Stomach (tissue), 9 donors: ENCODE measurements around the gene ZNF646. TPM values are rescaled to one million over a fixed set of nuclear protein-coding genes. Genes with fewer than 3 reads are reported as not detected.

ENCODE experiments used
- DNase-seq, 2 donors: peaks; one replicate each; pipeline versions ENCODE4 v3.0.0 to v3.0.0-alpha.2; 2013 to 2019
- H3K27ac ChIP-seq, 5 donors: fragments of 200-600 bp in 4 of 5; sonication (generic) in 4 of 5; one replicate each; pipeline ENCODE4 v1.5.1; 2013 to 2019; ENCODE audit warnings: mild to moderate bottlenecking in 1 of 5, moderate library complexity in 1 of 5
- H3K27me3 ChIP-seq, 3 donors: fragments of 200-600 bp; sonication (generic); one replicate each; pipeline ENCODE4 v1.5.1; 2017 to 2019; ENCODE audit warnings: mixed run types in 1 of 3
- H3K36me3 ChIP-seq, 4 donors: fragments of 200-600 bp; sonication (generic); 1 replicate in 3 of 4; 2 replicates in 1 of 4; pipeline ENCODE4 v1.5.1; 2016 to 2019
- H3K4me1 ChIP-seq, 4 donors: fragments of 200-600 bp; sonication (generic); one replicate each; pipeline ENCODE4 v1.5.1; 2016 to 2019
- H3K4me3 ChIP-seq, 4 donors: fragments of 200-600 bp; sonication (generic) in 3 of 4; one replicate each; pipeline ENCODE4 v1.5.1; 2016 to 2019; ENCODE audit warnings: mild to moderate bottlenecking in 1 of 4
- H3K9me3 ChIP-seq, 4 donors: fragments of 200-600 bp; sonication (generic); one replicate each; pipeline ENCODE4 v1.5.1; 2016 to 2019
- EP300 ChIP-seq: sonication (generic); formaldehyde crosslinking; IDR thresholded peaks from one replicate; pipeline ENCODE4 v1.6.1; 2017; ENCODE audit warnings: antibody characterized with exemption
- POLR2A ChIP-seq, 4 donors: fragments of 450-650 bp; IDR thresholded peaks; one replicate each; pipeline ENCODE4 v1.6.1; 2016; ENCODE audit warnings: antibody characterized with exemption in 4 of 4, control low read depth in 2 of 4, mild to moderate bottlenecking in 1 of 4, moderate library complexity in 1 of 4
- POLR2AphosphoS5 ChIP-seq, 3 donors: sonication (generic); formaldehyde crosslinking; IDR thresholded peaks; one replicate each; pipeline ENCODE4 v1.6.1; 2016; ENCODE audit warnings: antibody characterized with exemption in 3 of 3
- whole genome bisulfite sequencing, 5 donors: extraction: QIAGEN DNeasy Blood & Tissue Kit in 3 of 5; methylation state at CpG; one replicate each; pipeline versions ENCODE4 v1.1.5 to v1.1.7; 2013 to 2018; 5-methylcytosine and 5-hydroxymethylcytosine counted together
- intact Hi-C: fragments of 100-400 bp; cut with DNase I; formaldehyde crosslinking; loops from one replicate; pipeline ENCODE4 v1.15.1; 2023; ENCODE audit warnings: low total_unique reads
- polyA plus RNA-seq, 3 donors: library from polyadenylated mRNA; stranded (reverse); fragments of 200-250 nt; gene quantifications; one replicate each; pipeline ENCODE4 v1.2.3, GENCODE V29; 2013
- total RNA-seq, 5 donors: library from RNA; depleted of rRNA; stranded (reverse); fragments of >200 nt; gene quantifications; one replicate each; pipeline versions ENCODE4 v1.1.0 to v1.2.3, GENCODE V29; 2014 to 2016
- TF ChIP-seq, protein P1 (sequence below), 7 experiments: fragments of 450-650 bp in 4 of 7; fragments of 200-600 bp in 3 of 7; sonication (generic) in 3 of 7; IDR thresholded peaks; one replicate each; pipeline ENCODE4 v1.5.1; 2016 to 2019; ENCODE audit warnings: antibody characterized with exemption in 7 of 7, control low read depth in 2 of 7, mild to moderate bottlenecking in 1 of 7
- donor health status: healthy with polysubstance abuse.
- donor health status: Bipolar disorder and iron deficiency.
- donor health status: healthy.

Gene ZNF646
- total and polyA plus RNA-seq, 8 donors = 2.1 to 13.4 (median 7.7) TPM

DNA sequence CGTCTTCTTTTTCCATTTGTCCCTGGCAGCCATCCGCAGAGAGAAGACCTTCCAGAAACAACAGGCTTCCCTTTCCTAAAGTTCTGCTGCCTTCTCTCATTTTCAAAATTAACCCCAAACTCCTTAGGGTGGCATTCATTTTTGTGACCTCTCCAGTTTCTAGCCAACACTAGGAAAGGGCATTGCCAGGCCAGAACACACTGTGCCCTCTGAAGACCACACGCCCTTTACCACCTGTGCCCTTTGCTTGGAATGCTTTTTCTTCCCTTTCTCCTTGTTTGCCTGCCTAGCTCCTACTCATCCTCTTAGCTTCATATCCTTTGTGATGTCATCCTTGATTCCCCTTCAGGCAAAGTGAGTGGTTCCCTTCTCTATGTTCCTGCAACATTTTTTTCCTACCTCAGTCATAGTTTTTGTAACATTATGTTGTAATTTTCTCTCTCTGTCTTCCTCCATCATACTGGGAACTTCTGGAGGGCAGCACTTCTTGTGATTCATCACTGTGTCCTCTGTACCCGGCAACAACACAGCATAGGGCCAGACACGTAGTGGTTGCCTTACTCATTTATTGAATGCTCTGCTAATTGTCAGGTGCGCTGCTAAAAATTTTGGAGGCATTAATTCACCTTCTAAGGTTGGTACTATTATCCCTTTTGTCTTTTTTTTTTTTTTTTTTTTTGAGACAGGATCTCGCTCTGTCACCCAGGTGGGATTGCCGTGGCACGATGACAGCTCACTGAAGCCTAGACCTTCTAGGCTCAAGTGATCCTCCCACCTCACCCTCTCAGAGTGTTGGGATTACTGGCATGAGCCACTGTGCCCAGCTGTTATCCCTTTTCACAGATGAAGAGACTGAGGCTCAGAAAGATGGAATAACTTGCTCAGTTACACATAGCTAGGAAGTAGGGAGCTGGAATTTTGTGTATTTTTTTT, 44.3 kb downstream of the ZNF646 start:
- H3K27me3 ChIP-seq = no peaks in the 10 kb centered on the region
- no peak for DNase-seq
- peak overlapping the region; percentile 98 to 99 (median 98) for H3K27ac ChIP-seq
- peaks cover 34 to 47% (median 40%) of the 10 kb centered on the region in 4 donors for H3K4me1 ChIP-seq
- peak overlapping the region; percentile 50 to 78 (median 64) for H3K4me3 ChIP-seq
- TF ChIP-seq EP300 (no peak), POLR2AphosphoS5 (IDR thresholded peaks at IDR 0.05) (peak in 1 of 3 donors; percentile 28)
- intact Hi-C loops = no loop called here
- WGBS, 5 donors = 43 to 54% (median 53%) methylated on average over 9 of the region's 9 CpGs
- peaks cover 36 to 48% (median 43%) of the 10 kb centered on the region in 4 donors for H3K36me3 ChIP-seq
- H3K9me3 ChIP-seq = no peaks in the 10 kb centered on the region

DNA sequence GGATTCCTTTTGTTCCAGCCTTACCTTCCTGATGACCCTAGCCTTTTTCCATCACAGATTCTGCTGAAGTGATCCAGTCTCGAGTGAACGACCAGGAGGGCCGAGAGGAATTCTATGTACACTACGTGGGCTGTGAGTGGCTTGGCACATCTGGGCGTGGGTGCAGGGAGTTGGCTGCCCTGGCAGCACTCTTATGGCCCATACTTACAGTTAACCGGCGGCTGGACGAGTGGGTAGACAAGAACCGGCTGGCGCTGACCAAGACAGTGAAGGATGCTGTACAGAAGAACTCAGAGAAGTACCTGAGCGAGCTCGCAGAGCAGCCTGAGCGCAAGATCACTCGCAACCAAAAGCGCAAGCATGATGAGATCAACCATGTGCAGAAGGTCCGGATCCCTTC, 45.9 kb downstream of the ZNF646 start:
- no peaks in the 10 kb centered on the region for H3K27me3 ChIP-seq
- DNase-seq = no peak
- peak overlapping the region in 3 of 5 donors; percentile 98 to 99 (median 98) for H3K27ac ChIP-seq
- H3K9me3 ChIP-seq = no peaks in the 10 kb centered on the region
- no peak for TF ChIP-seq POLR2AphosphoS5 (IDR thresholded peaks at IDR 0.05)
- TF ChIP-seq, protein P1, sequence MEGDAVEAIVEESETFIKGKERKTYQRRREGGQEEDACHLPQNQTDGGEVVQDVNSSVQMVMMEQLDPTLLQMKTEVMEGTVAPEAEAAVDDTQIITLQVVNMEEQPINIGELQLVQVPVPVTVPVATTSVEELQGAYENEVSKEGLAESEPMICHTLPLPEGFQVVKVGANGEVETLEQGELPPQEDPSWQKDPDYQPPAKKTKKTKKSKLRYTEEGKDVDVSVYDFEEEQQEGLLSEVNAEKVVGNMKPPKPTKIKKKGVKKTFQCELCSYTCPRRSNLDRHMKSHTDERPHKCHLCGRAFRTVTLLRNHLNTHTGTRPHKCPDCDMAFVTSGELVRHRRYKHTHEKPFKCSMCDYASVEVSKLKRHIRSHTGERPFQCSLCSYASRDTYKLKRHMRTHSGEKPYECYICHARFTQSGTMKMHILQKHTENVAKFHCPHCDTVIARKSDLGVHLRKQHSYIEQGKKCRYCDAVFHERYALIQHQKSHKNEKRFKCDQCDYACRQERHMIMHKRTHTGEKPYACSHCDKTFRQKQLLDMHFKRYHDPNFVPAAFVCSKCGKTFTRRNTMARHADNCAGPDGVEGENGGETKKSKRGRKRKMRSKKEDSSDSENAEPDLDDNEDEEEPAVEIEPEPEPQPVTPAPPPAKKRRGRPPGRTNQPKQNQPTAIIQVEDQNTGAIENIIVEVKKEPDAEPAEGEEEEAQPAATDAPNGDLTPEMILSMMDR (IDR thresholded peaks at IDR 0.05) = no peak
- TF ChIP-seq POLR2A (IDR thresholded peaks at IDR 0.05) = no peak
- no peak for TF ChIP-seq EP300
- no peak overlapping the region for H3K4me3 ChIP-seq
- intact Hi-C loops = no loop called here
- peaks cover 36 to 63% (median 56%) of the 10 kb centered on the region in 4 donors for H3K36me3 ChIP-seq
- 88 to 92% (median 90%) methylated on average over 12 to 16 of the region's 16 CpGs for WGBS, 5 donors
- peaks cover 22 to 34% (median 27%) of the 10 kb centered on the region in 4 donors for H3K4me1 ChIP-seq

DNA sequence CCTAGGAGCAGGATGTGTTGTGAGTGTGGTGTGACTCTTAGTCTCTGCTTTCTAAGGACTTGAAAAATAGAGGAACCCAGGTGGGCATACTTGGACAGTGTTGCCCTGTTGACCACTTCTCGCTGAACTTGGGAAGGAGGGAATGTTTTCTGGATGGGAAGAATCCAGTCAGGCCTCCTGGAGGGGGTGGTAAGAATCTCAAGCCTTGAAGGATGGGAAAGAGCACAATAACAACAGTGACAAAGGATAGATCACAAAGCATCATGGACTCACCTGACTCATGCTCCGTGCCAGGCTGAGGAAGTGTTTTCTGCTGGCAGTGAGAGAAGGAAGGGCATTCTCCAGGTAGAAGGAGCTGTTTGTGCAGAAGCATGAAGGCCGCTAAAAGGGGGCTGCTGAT, 51.6 kb downstream of the ZNF646 start:
- H3K4me3 ChIP-seq = no peak overlapping the region
- H3K27ac ChIP-seq = peak overlapping the region in 4 of 5 donors; percentile 6 to 97 (median 89)
- 80 to 92% (median 90%) methylated on average over 3 of the region's 3 CpGs for WGBS, 5 donors
- peaks cover 46 to 98% (median 84%) of the 10 kb centered on the region in 4 donors for H3K36me3 ChIP-seq
- DNase-seq = no peak
- H3K27me3 ChIP-seq = no peaks in the 10 kb centered on the region
- intact Hi-C loops = no loop called here
- no peaks in the 10 kb centered on the region for H3K9me3 ChIP-seq
- no peak for TF ChIP-seq EP300
- peaks cover 40 to 48% (median 42%) of the 10 kb centered on the region in 4 donors for H3K4me1 ChIP-seq

DNA sequence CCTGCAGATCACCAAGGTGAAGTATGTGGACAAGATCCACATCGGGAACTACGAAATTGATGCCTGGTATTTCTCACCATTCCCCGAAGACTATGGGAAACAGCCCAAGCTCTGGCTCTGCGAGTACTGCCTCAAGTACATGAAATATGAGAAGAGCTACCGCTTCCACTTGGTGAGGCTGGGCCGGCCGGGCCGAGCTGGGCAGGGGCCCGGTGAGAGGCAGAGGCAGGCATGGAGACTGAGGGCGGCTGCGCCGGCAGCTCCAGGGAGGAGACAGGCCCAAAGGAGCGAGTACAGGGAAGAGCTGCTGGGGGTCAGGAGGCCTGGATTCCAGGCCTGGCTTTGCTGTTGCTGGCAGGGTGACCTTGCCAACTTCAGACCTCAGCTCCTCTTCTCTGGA, 53.0 kb downstream of the ZNF646 start:
- DNase-seq = peak in 1 of 2 donors; percentile 2
- H3K27me3 ChIP-seq = no peaks in the 10 kb centered on the region
- 40 to 74% (median 70%) methylated on average over 13 of the region's 13 CpGs for WGBS, 5 donors
- intact Hi-C loops = no loop called here
- TF ChIP-seq EP300 (no peak), POLR2A (IDR thresholded peaks at IDR 0.05) (no peak), POLR2AphosphoS5 (IDR thresholded peaks at IDR 0.05) (no peak)
- TF ChIP-seq, protein P1 (IDR thresholded peaks at IDR 0.05) = no peak
- peak overlapping the region; percentile 88 to 97 (median 91) for H3K27ac ChIP-seq
- no peaks in the 10 kb centered on the region for H3K9me3 ChIP-seq
- H3K4me1 ChIP-seq = peaks cover 48 to 61% (median 53%) of the 10 kb centered on the region in 4 donors
- H3K4me3 ChIP-seq = no peak overlapping the region
- H3K36me3 ChIP-seq = peaks cover 49 to 98% (median 84%) of the 10 kb centered on the region in 4 donors

DNA sequence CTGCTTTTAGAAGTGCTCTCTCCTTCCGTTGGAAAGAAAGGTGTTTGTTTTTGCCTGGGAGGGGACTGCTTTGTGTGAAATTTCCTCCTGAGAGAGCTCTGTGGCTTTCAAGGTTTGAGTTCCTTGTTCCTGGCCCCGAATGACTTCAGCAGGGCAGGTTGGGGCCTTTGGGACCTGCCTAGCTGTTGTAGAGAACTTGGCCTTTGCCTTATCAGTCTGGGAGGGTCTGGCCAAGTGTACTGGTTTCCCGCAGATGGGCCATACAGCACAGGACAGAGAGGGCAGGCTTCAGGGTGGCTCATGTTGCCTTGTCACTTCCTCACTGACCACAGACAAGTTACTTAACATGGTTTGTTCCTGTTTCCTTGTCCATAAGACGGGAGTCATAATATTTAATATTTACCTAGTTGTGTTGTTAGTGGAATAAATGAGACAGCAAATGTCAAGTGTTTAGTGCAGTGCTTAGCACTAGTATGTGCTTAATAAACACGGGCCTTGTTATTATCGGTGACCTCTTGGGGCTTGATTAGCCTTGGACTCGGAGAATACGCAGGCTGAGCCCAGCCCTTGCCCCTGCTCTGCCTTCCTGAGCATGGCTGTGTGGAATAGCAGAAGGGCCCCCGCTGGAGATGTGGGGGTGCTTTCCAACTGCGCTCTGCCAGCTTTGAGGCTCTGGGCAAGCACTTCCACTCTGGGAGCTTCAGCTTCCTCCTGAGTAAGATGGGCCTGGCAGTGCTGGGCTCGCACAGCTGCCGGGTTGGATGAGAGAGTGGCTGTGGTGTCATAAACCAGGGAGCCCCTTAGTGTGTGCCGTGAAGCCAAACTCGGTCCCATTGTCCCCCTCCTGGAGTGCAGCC, 54.7 kb downstream of the ZNF646 start:
- TF ChIP-seq EP300 = no peak
- peak in 2 of 3 donors; percentile 83 to 91 for TF ChIP-seq POLR2AphosphoS5 (IDR thresholded peaks at IDR 0.05)
- TF ChIP-seq POLR2A (IDR thresholded peaks at IDR 0.05) = peak in 1 of 4 donors; percentile 50
- TF ChIP-seq, protein P1 (IDR thresholded peaks at IDR 0.05) = no peak
- Histone ChIP-seq H3K27ac (peak overlapping the region; percentile 88 to 97 (median 91)), H3K36me3 (peaks cover 36 to 95% (median 77%) of the 10 kb centered on the region in 4 donors), H3K27me3 (no peaks in the 10 kb centered on the region), H3K9me3 (no peaks in the 10 kb centered on the region), H3K4me3 (no peak overlapping the region), H3K4me1 (peaks cover 55 to 78% (median 68%) of the 10 kb centered on the region in 4 donors)
- intact Hi-C loops = no loop called here
- peak; percentile 76 to 82 for DNase-seq
- 29 to 48% (median 41%) methylated on average over 11 to 14 of the region's 14 CpGs for WGBS, 5 donors
